ENCODE data around the gene MORC2. TPM values are rescaled to one million over a fixed set of nuclear protein-coding genes. Genes with fewer than 3 reads are reported as not detected.

The MORC2 gene
- total RNA-seq, 4 donors from 2014 or later = 19.4 to 21.6 (median 20.9) TPM

DNA sequence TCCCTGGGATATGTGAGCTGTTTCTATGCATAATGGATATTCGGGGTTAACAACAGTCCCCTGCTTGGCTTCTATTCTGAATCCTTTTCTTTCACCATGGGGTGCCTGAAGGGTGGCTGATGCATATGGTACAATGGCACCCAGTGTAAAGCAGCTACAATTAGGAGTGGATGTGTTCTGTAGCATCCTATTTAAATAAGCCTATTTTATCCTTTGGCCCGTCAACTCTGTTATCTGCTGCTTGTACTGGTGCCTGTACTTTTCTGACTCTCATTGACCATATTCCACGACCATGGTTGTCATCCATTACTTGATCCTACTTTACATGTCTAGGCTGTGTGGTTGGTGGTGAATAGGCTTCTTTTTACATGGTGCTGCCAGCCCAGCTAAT, 1.8 kb upstream of the MORC2 start:
- TF ChIP-seq, protein P1, sequence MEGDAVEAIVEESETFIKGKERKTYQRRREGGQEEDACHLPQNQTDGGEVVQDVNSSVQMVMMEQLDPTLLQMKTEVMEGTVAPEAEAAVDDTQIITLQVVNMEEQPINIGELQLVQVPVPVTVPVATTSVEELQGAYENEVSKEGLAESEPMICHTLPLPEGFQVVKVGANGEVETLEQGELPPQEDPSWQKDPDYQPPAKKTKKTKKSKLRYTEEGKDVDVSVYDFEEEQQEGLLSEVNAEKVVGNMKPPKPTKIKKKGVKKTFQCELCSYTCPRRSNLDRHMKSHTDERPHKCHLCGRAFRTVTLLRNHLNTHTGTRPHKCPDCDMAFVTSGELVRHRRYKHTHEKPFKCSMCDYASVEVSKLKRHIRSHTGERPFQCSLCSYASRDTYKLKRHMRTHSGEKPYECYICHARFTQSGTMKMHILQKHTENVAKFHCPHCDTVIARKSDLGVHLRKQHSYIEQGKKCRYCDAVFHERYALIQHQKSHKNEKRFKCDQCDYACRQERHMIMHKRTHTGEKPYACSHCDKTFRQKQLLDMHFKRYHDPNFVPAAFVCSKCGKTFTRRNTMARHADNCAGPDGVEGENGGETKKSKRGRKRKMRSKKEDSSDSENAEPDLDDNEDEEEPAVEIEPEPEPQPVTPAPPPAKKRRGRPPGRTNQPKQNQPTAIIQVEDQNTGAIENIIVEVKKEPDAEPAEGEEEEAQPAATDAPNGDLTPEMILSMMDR (IDR thresholded peaks at IDR 0.05; ENCODE audit: low read depth) = no peak

DNA sequence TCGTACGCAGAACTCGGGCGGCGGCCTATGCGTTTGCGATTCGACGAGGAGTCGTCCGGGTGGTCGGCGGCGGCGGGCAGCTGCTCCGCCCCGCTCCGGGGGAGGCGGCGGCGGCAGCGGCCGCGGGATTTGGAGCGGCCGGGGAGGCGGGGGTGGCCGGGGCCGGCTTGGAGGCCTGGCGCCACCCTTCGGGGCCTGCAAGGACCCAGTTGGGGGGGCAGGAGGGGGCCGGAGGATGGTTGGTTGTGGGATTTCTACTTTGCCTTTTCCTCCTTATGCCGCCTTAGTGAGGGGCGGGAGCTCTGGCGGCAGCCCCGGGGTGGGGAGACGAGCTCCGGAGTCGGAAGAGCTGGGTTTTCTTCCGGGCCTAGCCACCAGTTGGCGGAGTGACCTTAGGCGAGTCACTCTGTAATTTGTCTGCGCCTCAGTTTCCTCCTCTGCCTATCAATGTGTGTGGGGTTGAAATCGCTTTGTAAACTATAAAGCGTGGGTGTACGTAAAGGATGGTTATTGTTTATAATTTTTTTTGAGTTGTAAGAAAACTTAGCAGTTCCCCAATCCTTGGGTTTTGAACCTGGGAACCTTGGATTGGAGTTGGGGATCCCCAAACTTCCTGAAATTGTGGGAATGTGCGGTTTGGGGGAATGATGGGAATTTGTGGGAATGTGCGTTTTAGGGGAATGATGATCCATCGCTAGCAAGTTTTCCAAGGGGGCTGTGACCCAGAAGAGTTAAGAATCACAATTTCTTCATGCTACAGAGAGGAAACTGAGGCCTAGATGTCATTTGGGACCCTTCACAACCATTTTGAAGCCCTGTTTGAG, 1.2 kb upstream of the MORC2 start:
- TF ChIP-seq, protein P1 (IDR thresholded peaks at IDR 0.05; ENCODE audit: low read depth) = no peak

DNA sequence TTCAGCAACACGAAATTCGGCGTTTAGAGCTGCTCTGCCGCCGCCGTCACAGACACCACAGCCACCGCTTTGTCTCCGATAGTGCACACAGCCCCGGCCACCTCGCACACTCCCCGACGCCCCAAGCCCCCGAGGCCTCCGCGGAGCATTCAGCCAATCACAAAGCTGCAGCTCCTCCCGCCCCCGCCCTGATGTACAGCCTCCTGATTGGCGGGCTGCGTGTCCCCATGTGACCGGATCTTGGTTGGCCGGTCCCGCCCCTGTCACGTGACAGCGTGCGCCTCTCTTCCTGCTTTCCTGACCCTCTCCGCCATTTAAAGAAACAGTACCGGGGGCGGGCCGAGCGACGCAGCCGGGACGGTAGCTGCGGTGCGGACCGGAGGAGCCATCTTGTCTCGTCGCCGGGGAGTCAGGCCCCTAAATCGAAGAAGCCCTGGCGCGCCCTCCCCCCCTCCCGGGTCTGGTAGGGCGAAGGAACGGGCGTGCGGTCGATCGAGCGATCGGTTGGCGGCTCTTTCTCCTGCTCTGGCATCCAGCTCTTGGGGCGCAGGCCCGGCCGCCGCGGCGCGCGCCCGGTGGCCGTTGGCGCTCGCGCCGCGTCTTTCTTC, 454 bp upstream of the MORC2 start, which contains the start of gene TUG1:
TUG1 (plus strand) TSS at position 342 of the 608 bp plus-strand sequence.
- TF ChIP-seq, protein P1 (IDR thresholded peaks at IDR 0.05; ENCODE audit: low read depth) = no peak

DNA sequence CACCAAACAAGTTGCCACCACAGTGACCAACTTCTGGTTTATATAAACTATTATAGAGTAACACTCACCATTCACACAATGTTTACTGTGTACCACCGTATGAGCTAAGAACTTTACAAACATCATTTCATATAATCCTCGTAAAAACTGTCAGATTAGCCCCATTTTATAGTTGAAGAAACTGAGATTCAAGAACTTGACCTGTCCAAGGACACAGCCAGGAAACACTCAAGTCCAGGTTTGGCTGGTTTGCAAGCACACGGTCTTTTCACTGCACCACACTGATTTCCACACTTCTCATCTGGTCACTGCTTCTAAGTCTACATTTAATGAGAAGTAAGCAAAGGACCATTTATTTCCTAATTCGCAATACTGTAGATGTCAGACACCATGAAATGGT, 3.7 kb downstream of the MORC2 start:
- TF ChIP-seq, protein P1 (IDR thresholded peaks at IDR 0.05; ENCODE audit: low read depth) = no peak

DNA sequence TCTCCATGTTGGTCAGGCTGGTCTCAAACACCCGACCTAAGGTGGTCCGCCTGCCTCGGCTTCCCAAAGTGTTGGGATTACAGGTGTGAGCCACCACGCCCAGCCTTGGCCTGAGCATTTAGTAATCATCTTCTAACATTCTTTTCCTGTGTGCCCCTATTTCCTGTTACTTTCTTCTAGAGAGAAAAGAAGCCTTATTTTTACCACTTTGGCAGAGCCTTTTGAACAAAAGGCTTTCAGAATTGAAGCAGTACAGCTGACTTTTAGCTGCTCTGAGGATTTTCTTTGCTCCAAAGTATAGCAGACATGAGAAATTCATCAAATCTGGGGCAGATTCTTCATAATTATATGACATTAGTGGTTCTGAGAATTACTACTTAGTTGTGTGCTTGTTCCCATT, 13.4 kb downstream of the MORC2 start:
- TF ChIP-seq, protein P1 (IDR thresholded peaks at IDR 0.05; ENCODE audit: low read depth) = no peak

DNA sequence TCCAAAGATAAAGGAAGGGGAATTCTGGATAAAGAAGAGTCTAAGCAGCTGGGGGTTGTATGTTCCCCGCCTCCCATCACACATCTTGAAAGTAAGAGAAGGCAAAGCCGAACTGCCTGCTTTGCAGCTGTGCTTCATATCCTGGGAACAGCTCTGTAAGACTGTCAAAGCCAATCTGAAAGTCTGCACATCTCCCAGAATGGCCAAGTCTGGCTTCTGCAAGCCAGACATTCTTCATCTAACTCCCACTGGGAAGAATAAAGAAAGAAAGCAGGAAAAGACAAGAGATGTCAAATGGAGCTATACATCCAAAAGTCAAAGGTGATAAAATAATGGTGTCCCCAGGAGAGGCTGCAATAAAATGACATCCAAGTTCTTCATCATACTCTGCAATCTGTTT, 15.4 kb downstream of the MORC2 start:
- TF ChIP-seq, protein P1 (IDR thresholded peaks at IDR 0.05; ENCODE audit: low read depth) = no peak

DNA sequence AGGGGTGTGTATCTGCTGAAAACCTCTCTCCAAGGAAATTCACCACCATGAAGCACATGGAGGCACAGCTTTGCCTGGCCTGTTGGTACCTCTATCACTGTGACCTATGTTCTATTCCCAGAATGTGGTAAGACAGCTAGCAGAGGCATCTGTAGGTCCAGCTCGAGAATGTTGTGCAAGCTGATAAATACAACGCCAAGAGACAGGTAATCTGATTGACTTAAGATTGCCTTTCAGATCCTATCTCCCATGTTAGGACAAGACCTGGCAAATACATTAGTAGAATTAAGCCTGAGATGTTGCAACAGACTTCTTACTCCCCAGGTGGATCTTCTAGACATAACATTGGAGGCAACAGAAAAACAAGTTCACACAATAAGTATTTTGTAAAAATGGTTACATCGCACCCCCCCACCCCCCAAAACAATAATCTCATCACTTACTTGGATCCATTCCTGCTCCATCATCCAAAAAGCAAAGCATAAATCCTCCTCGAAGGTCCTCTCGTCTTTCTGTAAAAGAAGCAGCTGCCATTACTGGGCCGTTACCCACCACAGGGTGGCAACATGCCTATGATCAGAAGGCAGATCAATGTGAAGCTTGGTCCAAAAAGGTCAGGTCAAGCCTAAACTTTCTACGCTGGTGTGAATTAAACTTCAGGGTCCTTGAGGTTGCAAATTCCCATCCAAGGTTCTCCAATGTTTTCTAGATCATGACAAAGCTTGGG, 18.5 kb downstream of the MORC2 start:
- TF ChIP-seq, protein P1 (IDR thresholded peaks at IDR 0.05; ENCODE audit: low read depth) = no peak
